HepG2 (cell line): ENCODE data around the gene ALDH3A2. TPM values are rescaled to one million over a fixed set of nuclear protein-coding genes. Genes with fewer than 3 reads are reported as not detected.
A peak's percentile ranks its signal among the peaks of the same experiment; 100 is the strongest.

Source experiments
- AKAP8 ChIP-seq: sonication (generic); formaldehyde crosslinking; IDR thresholded peaks from 2 replicates; pipeline ENCODE4 v1.5.1; 2020; ENCODE audit warnings: mild to moderate bottlenecking, missing genetic modification reagents
- ATF7-NPFF ChIP-seq: sonication (generic); formaldehyde crosslinking; IDR thresholded peaks from 2 replicates; pipeline ENCODE4 v1.8.1; 2023; ENCODE audit warnings: mild to moderate bottlenecking, low read depth, missing genetic modification reagents, moderate library complexity
- HCFC1 ChIP-seq: fragments of 150-350 bp; IDR thresholded peaks from 2 replicates; pipeline ENCODE4 v1.6.1; 2014; ENCODE audit warnings: low read depth, low read length
- KLF13 ChIP-seq: sonication (generic); formaldehyde crosslinking; IDR thresholded peaks from 2 replicates; pipeline ENCODE4 v1.4.0; 2020; ENCODE audit warnings: mild to moderate bottlenecking, missing genetic modification reagents
- KLF9 ChIP-seq: IDR thresholded peaks from 2 replicates; pipeline ENCODE4 v1.6.1; 2016; ENCODE audit warnings: low read depth
- ONECUT2 ChIP-seq: sonication (generic); formaldehyde crosslinking; IDR thresholded peaks from 2 replicates; pipeline ENCODE4 v1.4.0; 2020; ENCODE audit warnings: missing genetic modification reagents
- PAWR ChIP-seq: sonication (generic); formaldehyde crosslinking; IDR thresholded peaks from 2 replicates; pipeline ENCODE4 v1.4.0; 2020; ENCODE audit warnings: missing genetic modification reagents, mild to moderate bottlenecking, borderline replicate concordance
- THAP9 ChIP-seq: sonication (generic); formaldehyde crosslinking; IDR thresholded peaks from 2 replicates; pipeline ENCODE4; 2020; ENCODE audit warnings: missing genetic modification reagents, mild to moderate bottlenecking, borderline replicate concordance
- ZEB1 ChIP-seq: IDR thresholded peaks from 2 replicates; pipeline ENCODE4 v1.6.1; 2012; ENCODE audit warnings: mild to moderate bottlenecking, low read depth, inconsistent platforms; ENCODE audit not compliant: insufficient replicate concordance
- ZFP37 ChIP-seq: sonication (generic); formaldehyde crosslinking; IDR thresholded peaks from 2 replicates; pipeline ENCODE4 v1.4.0; 2020; ENCODE audit warnings: missing genetic modification reagents, borderline replicate concordance
- ZNF296 ChIP-seq: sonication (generic); formaldehyde crosslinking; conservative IDR thresholded peaks from 2 replicates; pipeline ENCODE4 v1.5.0; 2020; ENCODE audit warnings: mild to moderate bottlenecking, missing genetic modification reagents
- ZNF460 ChIP-seq: sonication (generic); formaldehyde crosslinking; IDR thresholded peaks from 2 replicates; pipeline ENCODE4 v1.5.1; 2020; ENCODE audit warnings: missing genetic modification reagents, mild to moderate bottlenecking, borderline replicate concordance
- ZNF550 ChIP-seq: sonication (generic); formaldehyde crosslinking; IDR thresholded peaks from 2 replicates; pipeline ENCODE4 v1.4.0; 2020; ENCODE audit warnings: mild to moderate bottlenecking, missing genetic modification reagents, borderline replicate concordance
- ZNF570 ChIP-seq: sonication (generic); formaldehyde crosslinking; IDR thresholded peaks from 2 replicates; pipeline ENCODE4 v1.4.0; 2020; ENCODE audit warnings: mild to moderate bottlenecking, missing genetic modification reagents, borderline replicate concordance
- ZNF780A ChIP-seq: sonication (generic); formaldehyde crosslinking; IDR thresholded peaks from 2 replicates; pipeline ENCODE4 v1.8.0; 2022; ENCODE audit warnings: mild to moderate bottlenecking, missing genetic modification reagents, moderate library complexity
- ZNF782 ChIP-seq: sonication (generic); formaldehyde crosslinking; IDR thresholded peaks from 2 replicates; pipeline ENCODE4 v1.4.0; 2020; ENCODE audit warnings: missing genetic modification reagents, mild to moderate bottlenecking, borderline replicate concordance
- ZNF83 ChIP-seq: sonication (generic); formaldehyde crosslinking; IDR thresholded peaks from 2 replicates; pipeline ENCODE4 v1.4.0; 2020; ENCODE audit warnings: missing genetic modification reagents, mild to moderate bottlenecking, borderline replicate concordance
- ZSCAN12 ChIP-seq: sonication (generic); formaldehyde crosslinking; IDR thresholded peaks from 2 replicates; pipeline ENCODE4 v1.9.0; 2021; ENCODE audit warnings: mild to moderate bottlenecking, missing genetic modification reagents
- ZSCAN21 ChIP-seq: sonication (generic); formaldehyde crosslinking; IDR thresholded peaks from 2 replicates; pipeline ENCODE4 v1.8.0; 2022; ENCODE audit warnings: mild to moderate bottlenecking, missing genetic modification reagents, moderate library complexity, borderline replicate concordance
- polyA plus RNA-seq, 8 experiments: library from polyadenylated mRNA; depleted of rRNA in 3 of 8; stranded (reverse) in 7 of 8; unstranded in 1 of 8; fragments of >200 nt; fragmentation: Illumina TruSeq in 4 of 8; extraction: Trizol in 4 of 8; gene quantifications; 2 replicates each; pipeline versions ENCODE4 v1.2.1 to v1.2.3, GENCODE V29; 2011 to 2016; ENCODE audit warnings: low read depth in 4 of 8, missing spikeins in 1 of 8, mixed read lengths in 1 of 8; ENCODE audit not compliant: insufficient read depth in 1 of 8
- total RNA-seq, 5 experiments: library from RNA; depleted of rRNA; stranded (reverse); fragments of >200 nt; fragmentation: Illumina TruSeq; extraction: Trizol; gene quantifications; 2 replicates each; pipeline ENCODE4 v1.2.3, GENCODE V29; 2016; ENCODE audit warnings: low read depth in 1 of 5
- TF ChIP-seq, protein P1 (sequence below): sonication (generic); formaldehyde crosslinking; IDR thresholded peaks from 2 replicates; pipeline ENCODE4 v1.9.0; 2021; ENCODE audit warnings: missing genetic modification reagents, borderline replicate concordance
- TF ChIP-seq, protein P2 (sequence below): sonication (generic); formaldehyde crosslinking; IDR thresholded peaks from 2 replicates; pipeline ENCODE4 v1.5.0; 2020; ENCODE audit warnings: mild to moderate bottlenecking, missing genetic modification reagents
- TF ChIP-seq, protein P3 (sequence below): sonication (generic); formaldehyde crosslinking; IDR thresholded peaks from 2 replicates; pipeline ENCODE4 v1.4.0; 2020; ENCODE audit warnings: missing genetic modification reagents; ENCODE audit errors: not compliant biosample characterization

ALDH3A2 gene
- total and polyA plus RNA-seq, 2 of the 13 experiments (the other 11 are each of a cell fraction or from before 2014, with no cell fraction given) = 80.8 to 180 TPM

GRCh38 chr17:19660219-19660870, 11.8 kb downstream of the ALDH3A2 start (continued):
- no peak for TF ChIP-seq ZSCAN12
- no peak for TF ChIP-seq PAWR (CRISPR knock-in tag)
- TF ChIP-seq ATF7-NPFF (CRISPR knock-in tag) = no peak
- no peak for TF ChIP-seq KLF13 (CRISPR knock-in tag)
- no peak for TF ChIP-seq ZSCAN21 (CRISPR knock-in tag)
- TF ChIP-seq, protein P1, sequence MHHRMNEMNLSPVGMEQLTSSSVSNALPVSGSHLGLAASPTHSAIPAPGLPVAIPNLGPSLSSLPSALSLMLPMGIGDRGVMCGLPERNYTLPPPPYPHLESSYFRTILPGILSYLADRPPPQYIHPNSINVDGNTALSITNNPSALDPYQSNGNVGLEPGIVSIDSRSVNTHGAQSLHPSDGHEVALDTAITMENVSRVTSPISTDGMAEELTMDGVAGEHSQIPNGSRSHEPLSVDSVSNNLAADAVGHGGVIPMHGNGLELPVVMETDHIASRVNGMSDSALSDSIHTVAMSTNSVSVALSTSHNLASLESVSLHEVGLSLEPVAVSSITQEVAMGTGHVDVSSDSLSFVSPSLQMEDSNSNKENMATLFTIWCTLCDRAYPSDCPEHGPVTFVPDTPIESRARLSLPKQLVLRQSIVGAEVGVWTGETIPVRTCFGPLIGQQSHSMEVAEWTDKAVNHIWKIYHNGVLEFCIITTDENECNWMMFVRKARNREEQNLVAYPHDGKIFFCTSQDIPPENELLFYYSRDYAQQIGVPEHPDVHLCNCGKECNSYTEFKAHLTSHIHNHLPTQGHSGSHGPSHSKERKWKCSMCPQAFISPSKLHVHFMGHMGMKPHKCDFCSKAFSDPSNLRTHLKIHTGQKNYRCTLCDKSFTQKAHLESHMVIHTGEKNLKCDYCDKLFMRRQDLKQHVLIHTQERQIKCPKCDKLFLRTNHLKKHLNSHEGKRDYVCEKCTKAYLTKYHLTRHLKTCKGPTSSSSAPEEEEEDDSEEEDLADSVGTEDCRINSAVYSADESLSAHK (CRISPR knock-in tag) = no peak
- TF ChIP-seq ZNF460 (CRISPR knock-in tag) = no peak
- TF ChIP-seq, protein P2, sequence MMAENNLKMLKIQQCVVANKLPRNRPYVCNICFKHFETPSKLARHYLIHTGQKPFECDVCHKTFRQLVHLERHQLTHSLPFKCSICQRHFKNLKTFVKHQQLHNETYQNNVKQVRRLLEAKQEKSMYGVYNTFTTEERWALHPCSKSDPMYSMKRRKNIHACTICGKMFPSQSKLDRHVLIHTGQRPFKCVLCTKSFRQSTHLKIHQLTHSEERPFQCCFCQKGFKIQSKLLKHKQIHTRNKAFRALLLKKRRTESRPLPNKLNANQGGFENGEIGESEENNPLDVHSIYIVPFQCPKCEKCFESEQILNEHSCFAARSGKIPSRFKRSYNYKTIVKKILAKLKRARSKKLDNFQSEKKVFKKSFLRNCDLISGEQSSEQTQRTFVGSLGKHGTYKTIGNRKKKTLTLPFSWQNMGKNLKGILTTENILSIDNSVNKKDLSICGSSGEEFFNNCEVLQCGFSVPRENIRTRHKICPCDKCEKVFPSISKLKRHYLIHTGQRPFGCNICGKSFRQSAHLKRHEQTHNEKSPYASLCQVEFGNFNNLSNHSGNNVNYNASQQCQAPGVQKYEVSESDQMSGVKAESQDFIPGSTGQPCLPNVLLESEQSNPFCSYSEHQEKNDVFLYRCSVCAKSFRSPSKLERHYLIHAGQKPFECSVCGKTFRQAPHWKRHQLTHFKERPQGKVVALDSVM (CRISPR knock-in tag) = peak; percentile 43
- peak; percentile 76; the same call in 1 of the 2 replicates for TF ChIP-seq ONECUT2 (CRISPR knock-in tag)
- no peak; the same call in 1 of the 2 replicates for TF ChIP-seq HCFC1
- no peak for TF ChIP-seq ZFP37 (CRISPR knock-in tag)
- TF ChIP-seq ZNF780A (CRISPR knock-in tag) = no peak
- TF ChIP-seq, protein P3, sequence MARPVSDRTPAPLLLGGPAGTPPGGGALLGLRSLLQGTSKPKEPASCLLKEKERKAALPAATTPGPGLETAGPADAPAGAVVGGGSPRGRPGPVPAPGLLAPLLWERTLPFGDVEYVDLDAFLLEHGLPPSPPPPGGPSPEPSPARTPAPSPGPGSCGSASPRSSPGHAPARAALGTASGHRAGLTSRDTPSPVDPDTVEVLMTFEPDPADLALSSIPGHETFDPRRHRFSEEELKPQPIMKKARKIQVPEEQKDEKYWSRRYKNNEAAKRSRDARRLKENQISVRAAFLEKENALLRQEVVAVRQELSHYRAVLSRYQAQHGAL (CRISPR knock-in tag) = no peak
- TF ChIP-seq ZNF570 (CRISPR knock-in tag) = no peak
- no peak for TF ChIP-seq ZNF83 (CRISPR knock-in tag)
- no peak for TF ChIP-seq ZNF296
- TF ChIP-seq KLF9 (CRISPR knock-in tag) = no peak
- TF ChIP-seq AKAP8 = no peak
- TF ChIP-seq ZEB1 = no peak
- TF ChIP-seq THAP9 (CRISPR knock-in tag) = no peak
- no peak for TF ChIP-seq ZNF782 (CRISPR knock-in tag)
- no peak for TF ChIP-seq ZNF550 (CRISPR knock-in tag)
